GM12878 (cell line): ENCODE results near the gene GALNT9. TPM values are rescaled to one million over a fixed set of nuclear protein-coding genes. Genes with fewer than 3 reads are reported as not detected.

ENCODE experiments used
- ATAC-seq: fragments of 200-7000 bp; cut with Tn5 transposase; 3 replicates; pipeline ENCODE4 v1.9.1; 2020; ENCODE audit warnings: mild to moderate bottlenecking, moderate library complexity
- BruUV-seq: library from RNA; stranded (reverse); fragments of 400-500 nt; replicated peaks from 2 replicates; lab custom pipeline; 2021; lab: Mats Ljungman, UMichigan
- CTCF ChIA-PET: fragments of 300-600 bp; sonication (Branson Sonifier 250); formaldehyde crosslinking; extraction: SDS; loops from one replicate; lab custom pipeline; 2021; ENCODE audit warnings: inconsistent platforms; lab: Yijun Ruan, JAX
- POLR2A ChIA-PET: fragments of 350-600 bp; formaldehyde crosslinking; extraction: SDS; loops from one replicate; lab custom pipeline; 2021; ENCODE audit warnings: inconsistent platforms; lab: Charles Lee
- RAD21 ChIA-PET: fragments of 300-600 bp; sonication (Branson Sonifier 250); formaldehyde crosslinking; loops from one replicate; lab custom pipeline; 2023; ENCODE audit warnings: antibody characterized with exemption; ENCODE audit not compliant: unreplicated experiment; lab: Charles Lee
- SMC1A ChIA-PET: fragments of 300-600 bp; sonication (Branson Sonifier 250); formaldehyde crosslinking; loops from one replicate; lab custom pipeline; 2023; ENCODE audit not compliant: unreplicated experiment, uncharacterized antibody; lab: Charles Lee
- DNase-seq: peaks from one replicate; pipeline ENCODE4 v3.0.0-alpha.2; 2011; ENCODE audit warnings: low read depth, low spot score
- FAIRE-seq: peaks from 3 replicates; lab custom pipeline; 2011; peaks lifted over from hg19 to GRCh38; lab: Jason Lieb, UNC
- H2AFZ ChIP-seq: 2 replicates; pipeline ENCODE4 v1.6.0; 2011; ENCODE audit warnings: low read depth, low read length, control low read depth; ENCODE audit not compliant: control insufficient read depth
- H3K27ac ChIP-seq: 2 replicates; pipeline ENCODE4 v1.5.1; 2011; ENCODE audit warnings: control low read depth; ENCODE audit not compliant: control insufficient read depth, insufficient read depth
- H3K27me3 ChIP-seq, 2 experiments: replicated peaks in 1 of 2; 2 replicates each; pipeline versions ENCODE4 v1.6.0 to v1.6.1; 2011; ENCODE audit warnings: low read length in 1 of 2; ENCODE audit not compliant: control insufficient read depth in 2 of 2, insufficient read depth in 2 of 2
- H3K36me3 ChIP-seq, 2 experiments: 2 replicates each; pipeline ENCODE4 v1.5.1; 2011; ENCODE audit warnings: low read length in 1 of 2; ENCODE audit not compliant: control insufficient read depth in 2 of 2, insufficient read depth in 2 of 2
- H3K4me1 ChIP-seq: 2 replicates; pipeline ENCODE4 v1.6.1; 2011; ENCODE audit warnings: mild to moderate bottlenecking, low read length, moderate library complexity, mixed read lengths; ENCODE audit not compliant: control insufficient read depth, insufficient read depth
- H3K4me2 ChIP-seq: 2 replicates; pipeline ENCODE4 v1.6.0; 2011; ENCODE audit warnings: control low read depth; ENCODE audit not compliant: control insufficient read depth, insufficient read depth
- H3K4me3 ChIP-seq: fragments of 200-600 bp; sonication (generic); 2 replicates; pipeline ENCODE4 v1.5.1; 2016
- H3K79me2 ChIP-seq: 2 replicates; pipeline ENCODE4 v1.6.0; 2011; ENCODE audit warnings: low read length; ENCODE audit not compliant: control insufficient read depth, insufficient read depth
- H3K9ac ChIP-seq: 2 replicates; pipeline ENCODE4 v1.8.0; 2011; ENCODE audit warnings: low read length, control low read depth, mixed read lengths; ENCODE audit not compliant: control insufficient read depth, insufficient read depth
- H3K9me3 ChIP-seq: replicated peaks from 3 replicates; pipeline ENCODE4 v1.5.1; 2011; ENCODE audit warnings: mild to moderate bottlenecking, low read length; ENCODE audit not compliant: control insufficient read depth, insufficient read depth
- H4K20me1 ChIP-seq: 2 replicates; pipeline ENCODE4 v1.6.0; 2011; ENCODE audit not compliant: control insufficient read depth, insufficient read depth
- IKZF1 ChIP-seq: fragments of 450-650 bp; conservative IDR thresholded peaks from 2 replicates; pipeline ENCODE4 v1.6.1; 2017; ENCODE audit warnings: antibody characterized with exemption, mild to moderate bottlenecking
- IRF4 ChIP-seq: IDR thresholded peaks from 2 replicates; pipeline ENCODE4 v1.6.1; 2011; ENCODE audit warnings: low read depth, low read length
- NFXL1 ChIP-seq: fragments of 450-650 bp; IDR thresholded peaks from 2 replicates; pipeline ENCODE4 v1.6.1; 2017; ENCODE audit warnings: antibody characterized with exemption, mild to moderate bottlenecking, borderline replicate concordance
- NR2F1 ChIP-seq: fragments of 450-650 bp; conservative IDR thresholded peaks from 2 replicates; pipeline ENCODE4 v1.6.1; 2017; ENCODE audit warnings: mild to moderate bottlenecking
- RELA ChIP-seq: fragments of 450-650 bp; IDR thresholded peaks from 2 replicates; pipeline ENCODE4 v1.8.0; 2014; ENCODE audit warnings: borderline replicate concordance; ENCODE audit not compliant: partially characterized antibody
- WGBS: methylation state at CpG from one replicate; pipeline ENCODE4 v1.1.6; 2016; ENCODE audit warnings: low lambda C conversion rate; ENCODE audit not compliant: insufficient replicate concordance, insufficient coverage; ENCODE audit errors: missing lambda C conversion rate; 5-methylcytosine and 5-hydroxymethylcytosine counted together
- in situ Hi-C: fragments of 300-500 bp; cut with MboI; formaldehyde crosslinking; loops from 9 replicates; pipeline ENCODE4 v1.14.3; 2018; ENCODE audit warnings: mixed read lengths
- intact Hi-C: fragments of 100-400 bp; cut with micrococcal nuclease; formaldehyde crosslinking; loops from one replicate; pipeline ENCODE4 v1.14.2; 2022; ENCODE audit not compliant: unreplicated experiment
- polyA plus RNA-seq, 11 experiments: library from polyadenylated mRNA; depleted of rRNA in 4 of 11; unstranded in 6 of 11; stranded (reverse) in 5 of 11; fragments of >200 nt; fragmentation: Nextera tagmentation in 4 of 11; fragmentation: Illumina TruSeq in 1 of 11; extraction: Ambion mirVana in 4 of 11; extraction: Trizol in 1 of 11; gene quantifications; 1 replicate in 1 of 11; 2 replicates in 10 of 11; pipeline versions ENCODE4 v1.2.1 to v1.2.3, GENCODE V29; 2011 to 2016; ENCODE audit warnings: inconsistent platforms in 2 of 11, missing spikeins in 2 of 11, low read depth in 1 of 11
- total RNA-seq, 4 experiments: library from RNA; depleted of rRNA in 3 of 4; stranded (reverse); fragments of >200 nt in 3 of 4; fragmentation: Illumina TruSeq in 1 of 4; extraction: Trizol in 1 of 4; gene quantifications; 2 replicates each; pipeline versions ENCODE4 v1.2.1 to v1.2.3, GENCODE V29; 2013 to 2021
- TF ChIP-seq, protein P1 (sequence below): IDR thresholded peaks from 2 replicates; pipeline ENCODE4 v1.6.1; 2011; ENCODE audit warnings: low read depth, low read length, improper control_type of control experiment, borderline replicate concordance
- TF ChIP-seq, protein P2 (sequence below): IDR thresholded peaks from 2 replicates; pipeline ENCODE4 v1.6.1; 2011; ENCODE audit warnings: borderline replicate concordance, low read depth, mild to moderate bottlenecking, moderate library complexity, mixed read lengths, low read length; ENCODE audit not compliant: insufficient read depth; ENCODE audit errors: extremely low read length
- TF ChIP-seq, protein P3 (sequence below): IDR thresholded peaks from 2 replicates; pipeline ENCODE4 v1.6.1; 2011; ENCODE audit warnings: borderline replicate concordance, low read depth, mild to moderate bottlenecking, moderate library complexity, low read length; ENCODE audit not compliant: insufficient read depth, poor library complexity, severe bottlenecking

The GALNT9 gene
- total and polyA plus RNA-seq, 10 of the 15 experiments (the other 5 are each of a cell fraction or from before 2014, with no cell fraction given): 0.04 TPM; not detected in 9

DNA sequence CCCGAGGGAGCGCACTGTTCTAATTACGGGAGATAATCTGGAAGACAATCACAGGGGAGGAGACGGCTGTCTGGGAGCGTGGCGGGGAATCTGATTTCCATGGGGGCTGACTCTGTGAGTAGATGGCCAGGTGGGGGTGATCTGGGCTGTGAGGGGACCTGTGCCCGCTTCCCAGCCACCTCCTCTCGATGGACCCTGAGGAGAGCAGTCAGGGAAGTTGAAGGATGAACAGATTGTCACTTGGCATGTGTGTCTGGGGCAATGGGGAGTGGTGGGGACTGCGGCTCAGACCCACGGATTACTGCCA lies 22.6 kb downstream of the GALNT9 start:
- in situ Hi-C loops: no loop called here
- DNase-seq (no peak), ATAC-seq (no peak), FAIRE-seq (no peak)
- 59% methylated on average over 10 of the region's 10 CpGs for WGBS
- Histone ChIP-seq H3K4me1 (no peaks in the 10 kb centered on the region), H3K27ac (no peak overlapping the region), H3K9ac (no peak overlapping the region), H3K36me3 (no peaks in the 10 kb centered on the region), H2AFZ (no peak overlapping the region), H3K79me2 (no peaks in the 10 kb centered on the region), H3K4me2 (no peak overlapping the region), H3K27me3 (no peaks in the 10 kb centered on the region), H4K20me1 (no peaks in the 10 kb centered on the region), H3K9me3 (no peaks in the 10 kb centered on the region; the same call in 2 of the 3 replicates), H3K4me3 (no peak overlapping the region)
- SMC1A ChIA-PET: no interaction called here
- RAD21 ChIA-PET: no interaction called here
- POLR2A ChIA-PET: no interaction called here
- CTCF ChIA-PET: no interaction called here
- TF ChIP-seq, protein P1, sequence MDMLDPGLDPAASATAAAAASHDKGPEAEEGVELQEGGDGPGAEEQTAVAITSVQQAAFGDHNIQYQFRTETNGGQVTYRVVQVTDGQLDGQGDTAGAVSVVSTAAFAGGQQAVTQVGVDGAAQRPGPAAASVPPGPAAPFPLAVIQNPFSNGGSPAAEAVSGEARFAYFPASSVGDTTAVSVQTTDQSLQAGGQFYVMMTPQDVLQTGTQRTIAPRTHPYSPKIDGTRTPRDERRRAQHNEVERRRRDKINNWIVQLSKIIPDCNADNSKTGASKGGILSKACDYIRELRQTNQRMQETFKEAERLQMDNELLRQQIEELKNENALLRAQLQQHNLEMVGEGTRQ: no peak
- TF ChIP-seq RELA (no peak), NFXL1 (no peak), IRF4 (no peak), NR2F1 (no peak), IKZF1 (no peak)
- TF ChIP-seq, protein P2, sequence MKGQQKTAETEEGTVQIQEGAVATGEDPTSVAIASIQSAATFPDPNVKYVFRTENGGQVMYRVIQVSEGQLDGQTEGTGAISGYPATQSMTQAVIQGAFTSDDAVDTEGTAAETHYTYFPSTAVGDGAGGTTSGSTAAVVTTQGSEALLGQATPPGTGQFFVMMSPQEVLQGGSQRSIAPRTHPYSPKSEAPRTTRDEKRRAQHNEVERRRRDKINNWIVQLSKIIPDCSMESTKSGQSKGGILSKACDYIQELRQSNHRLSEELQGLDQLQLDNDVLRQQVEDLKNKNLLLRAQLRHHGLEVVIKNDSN: no peak
- TF ChIP-seq, protein P3, sequence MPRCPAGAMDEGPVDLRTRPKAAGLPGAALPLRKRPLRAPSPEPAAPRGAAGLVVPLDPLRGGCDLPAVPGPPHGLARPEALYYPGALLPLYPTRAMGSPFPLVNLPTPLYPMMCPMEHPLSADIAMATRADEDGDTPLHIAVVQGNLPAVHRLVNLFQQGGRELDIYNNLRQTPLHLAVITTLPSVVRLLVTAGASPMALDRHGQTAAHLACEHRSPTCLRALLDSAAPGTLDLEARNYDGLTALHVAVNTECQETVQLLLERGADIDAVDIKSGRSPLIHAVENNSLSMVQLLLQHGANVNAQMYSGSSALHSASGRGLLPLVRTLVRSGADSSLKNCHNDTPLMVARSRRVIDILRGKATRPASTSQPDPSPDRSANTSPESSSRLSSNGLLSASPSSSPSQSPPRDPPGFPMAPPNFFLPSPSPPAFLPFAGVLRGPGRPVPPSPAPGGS: no peak
- intact Hi-C loops: no loop called here
- BruUV-seq: no TSS peak
